Measurements from ENCODE around the gene DGCR2. TPM values are rescaled to one million over a fixed set of nuclear protein-coding genes. Genes with fewer than 3 reads are reported as not detected.

DGCR2 gene, protein sequence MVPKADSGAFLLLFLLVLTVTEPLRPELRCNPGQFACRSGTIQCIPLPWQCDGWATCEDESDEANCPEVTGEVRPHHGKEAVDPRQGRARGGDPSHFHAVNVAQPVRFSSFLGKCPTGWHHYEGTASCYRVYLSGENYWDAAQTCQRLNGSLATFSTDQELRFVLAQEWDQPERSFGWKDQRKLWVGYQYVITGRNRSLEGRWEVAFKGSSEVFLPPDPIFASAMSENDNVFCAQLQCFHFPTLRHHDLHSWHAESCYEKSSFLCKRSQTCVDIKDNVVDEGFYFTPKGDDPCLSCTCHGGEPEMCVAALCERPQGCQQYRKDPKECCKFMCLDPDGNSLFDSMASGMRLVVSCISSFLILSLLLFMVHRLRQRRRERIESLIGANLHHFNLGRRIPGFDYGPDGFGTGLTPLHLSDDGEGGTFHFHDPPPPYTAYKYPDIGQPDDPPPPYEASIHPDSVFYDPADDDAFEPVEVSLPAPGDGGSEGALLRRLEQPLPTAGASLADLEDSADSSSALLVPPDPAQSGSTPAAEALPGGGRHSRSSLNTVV
- 34.2 and 35.4 TPM in 2 replicates for total RNA-seq

DNA sequence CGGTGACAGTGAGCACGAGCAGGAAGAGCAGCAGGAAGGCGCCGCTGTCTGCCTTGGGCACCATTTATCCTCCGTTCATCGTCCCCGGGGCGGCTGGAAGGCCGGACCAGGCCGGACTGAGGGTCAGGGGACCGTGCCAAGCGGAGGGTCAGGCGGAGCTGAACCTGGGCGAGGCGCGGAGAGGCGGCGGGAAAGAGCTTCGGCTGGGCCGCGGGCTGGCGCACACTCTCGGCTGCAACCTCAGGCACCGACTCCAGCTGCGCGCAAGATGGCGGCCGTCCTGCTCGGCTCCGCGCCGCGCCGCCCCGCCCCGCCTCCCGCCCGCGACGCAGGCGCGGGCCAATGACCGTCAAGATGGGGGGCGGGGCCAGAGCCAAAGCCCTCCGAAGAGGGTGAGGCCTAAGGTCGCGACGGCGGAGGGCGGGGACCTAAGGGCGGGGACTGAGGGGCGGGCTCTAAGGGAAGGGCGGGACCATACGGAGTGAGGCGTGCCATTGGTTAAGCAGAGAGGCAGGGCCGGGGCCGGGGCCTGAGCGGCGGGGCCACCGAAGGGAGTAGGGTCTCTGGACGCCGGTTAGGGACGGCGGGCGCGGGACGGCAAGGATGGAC is at the start of gene DGCR2:
DGCR2 (minus strand) TSS at position 270 of the 609 bp plus-strand sequence; CDS start at position 64, 206 bp downstream.

DNA sequence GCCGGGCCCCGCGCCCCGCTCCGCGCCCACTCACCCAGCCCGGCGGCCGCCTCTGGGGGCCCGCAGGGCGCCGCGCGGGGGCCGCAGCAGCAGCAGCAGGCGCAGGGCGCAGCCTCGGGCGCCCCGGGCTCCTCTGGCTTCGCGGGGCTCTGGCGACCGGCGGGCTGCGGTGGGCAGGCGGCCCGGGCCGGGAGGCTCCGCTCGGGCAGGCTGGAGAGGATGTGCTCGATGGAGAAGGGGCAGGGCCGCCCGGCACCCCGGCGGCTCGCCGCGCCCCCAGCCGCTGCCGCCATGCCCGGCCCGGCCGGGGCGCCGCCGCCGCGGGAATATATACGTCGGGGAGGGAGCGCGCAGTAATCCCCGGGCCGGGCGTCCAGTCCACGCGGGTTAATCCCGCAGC is 27.8 kb upstream of the DGCR2 start, which contains the start of gene GSC2:
GSC2 (minus strand) TSS at position 302 of the 400 bp plus-strand sequence; CDS start at position 293, 9 bp downstream.

DNA sequence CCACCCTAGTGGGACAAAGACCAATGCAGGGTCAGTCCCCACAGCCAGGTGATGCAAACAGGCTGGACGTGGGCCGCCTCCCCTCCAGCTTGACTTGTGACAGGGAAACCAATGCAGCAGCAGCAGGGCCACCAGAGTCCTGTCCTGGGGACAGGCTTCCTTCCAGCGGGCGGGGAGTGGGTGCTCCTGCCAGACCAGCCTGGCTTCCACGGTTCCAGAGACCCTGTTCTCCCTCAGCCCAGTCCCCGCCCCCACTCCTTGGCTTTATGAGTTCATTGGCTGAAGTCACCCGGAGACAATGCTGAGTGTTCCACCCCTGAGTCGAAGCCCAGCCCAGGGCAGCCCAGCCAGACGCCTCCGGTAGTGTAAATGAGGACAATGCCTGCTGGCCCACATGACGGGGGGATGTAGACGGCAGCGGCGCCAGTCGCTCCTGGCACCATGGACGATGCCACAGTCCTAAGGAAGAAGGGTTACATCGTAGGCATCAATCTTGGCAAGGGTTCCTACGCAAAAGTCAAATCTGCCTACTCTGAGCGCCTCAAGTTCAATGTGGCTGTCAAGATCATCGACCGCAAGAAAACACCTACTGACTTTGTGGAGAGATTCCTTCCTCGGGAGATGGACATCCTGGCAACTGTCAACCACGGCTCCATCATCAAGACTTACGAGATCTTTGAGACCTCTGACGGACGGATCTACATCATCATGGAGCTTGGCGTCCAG is 8.9 kb upstream of the DGCR2 start, which contains the start of gene TSSK2:
TSSK2 (plus strand) TSS at position 350 of the 726 bp plus-strand sequence; CDS start at position 442, 92 bp downstream.

Other genes with a start within 250 kb of the DGCR2 start
- 1.9 and 2.4 TPM in 2 replicates for gene DGCR6, start 216.1 kb downstream of the DGCR2 start, total RNA-seq
- gene PRODH, start 186.1 kb downstream of the DGCR2 start, total RNA-seq, result not detected in 2 replicates
- not detected in 2 replicates for gene TSSK2, start 8.9 kb upstream of the DGCR2 start, total RNA-seq
- gene ESS2, start 22.2 kb upstream of the DGCR2 start, total RNA-seq, result 10.1 and 13.1 TPM in 2 replicates
- not detected in 2 replicates for gene GSC2, start 27.9 kb upstream of the DGCR2 start, total RNA-seq
- gene SLC25A1, start 56.3 kb upstream of the DGCR2 start, total RNA-seq, result 72.6 and 94.5 TPM in 2 replicates
- gene CLTCL1, start 169.3 kb upstream of the DGCR2 start, total RNA-seq, result 3.2 TPM in 2 replicates